Measurements from ENCODE around the gene FBXO11. TPM values are rescaled to one million over a fixed set of nuclear protein-coding genes. Genes with fewer than 3 reads are reported as not detected.
"Not testable (repeated sequence)": the region's sequence is repeated elsewhere in the genome, so short reads cannot be mapped to it uniquely, and the experiment has no call there.

FBXO11 gene
- total RNA-seq, 1 donor from 2014 or later = 34.7 TPM

DNA sequence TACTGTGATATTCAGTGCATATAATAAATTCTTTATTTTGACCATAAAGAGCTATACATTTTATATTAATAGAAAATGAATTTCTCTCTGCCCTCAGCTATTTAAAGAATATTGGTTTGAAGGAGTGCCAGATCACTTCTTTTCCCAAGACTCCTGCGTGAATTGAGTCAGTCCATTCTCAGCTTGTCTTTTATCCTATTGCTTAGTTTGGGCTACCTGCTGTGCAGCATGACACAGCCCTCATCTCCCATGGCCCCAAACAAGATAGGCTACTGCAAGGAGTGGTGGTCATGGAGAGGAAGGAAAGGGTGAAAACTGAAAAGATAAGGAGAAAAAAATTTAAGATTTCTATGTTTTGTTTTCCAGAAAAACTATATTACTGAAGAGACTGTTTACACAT is 10.1 kb upstream of the FBXO11 start:
- H3K27me3 ChIP-seq (ENCODE audit: low read depth) = no peaks in the 10 kb centered on the region
- TF ChIP-seq, protein P1, sequence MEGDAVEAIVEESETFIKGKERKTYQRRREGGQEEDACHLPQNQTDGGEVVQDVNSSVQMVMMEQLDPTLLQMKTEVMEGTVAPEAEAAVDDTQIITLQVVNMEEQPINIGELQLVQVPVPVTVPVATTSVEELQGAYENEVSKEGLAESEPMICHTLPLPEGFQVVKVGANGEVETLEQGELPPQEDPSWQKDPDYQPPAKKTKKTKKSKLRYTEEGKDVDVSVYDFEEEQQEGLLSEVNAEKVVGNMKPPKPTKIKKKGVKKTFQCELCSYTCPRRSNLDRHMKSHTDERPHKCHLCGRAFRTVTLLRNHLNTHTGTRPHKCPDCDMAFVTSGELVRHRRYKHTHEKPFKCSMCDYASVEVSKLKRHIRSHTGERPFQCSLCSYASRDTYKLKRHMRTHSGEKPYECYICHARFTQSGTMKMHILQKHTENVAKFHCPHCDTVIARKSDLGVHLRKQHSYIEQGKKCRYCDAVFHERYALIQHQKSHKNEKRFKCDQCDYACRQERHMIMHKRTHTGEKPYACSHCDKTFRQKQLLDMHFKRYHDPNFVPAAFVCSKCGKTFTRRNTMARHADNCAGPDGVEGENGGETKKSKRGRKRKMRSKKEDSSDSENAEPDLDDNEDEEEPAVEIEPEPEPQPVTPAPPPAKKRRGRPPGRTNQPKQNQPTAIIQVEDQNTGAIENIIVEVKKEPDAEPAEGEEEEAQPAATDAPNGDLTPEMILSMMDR (IDR thresholded peaks at IDR 0.05; ENCODE audit: borderline replicate concordance) = no peak
- H3K9me3 ChIP-seq (replicated peaks) = no peaks in the 10 kb centered on the region
- intact Hi-C loops (cut with micrococcal nuclease) = no loop called here
- no peak overlapping the region for H3K27ac ChIP-seq (replicated peaks)
- H3K36me3 ChIP-seq = no peaks in the 10 kb centered on the region
- no peaks in the 10 kb centered on the region for H3K4me1 ChIP-seq
- DNase-seq = no peak
- no peak overlapping the region for H3K4me3 ChIP-seq

DNA sequence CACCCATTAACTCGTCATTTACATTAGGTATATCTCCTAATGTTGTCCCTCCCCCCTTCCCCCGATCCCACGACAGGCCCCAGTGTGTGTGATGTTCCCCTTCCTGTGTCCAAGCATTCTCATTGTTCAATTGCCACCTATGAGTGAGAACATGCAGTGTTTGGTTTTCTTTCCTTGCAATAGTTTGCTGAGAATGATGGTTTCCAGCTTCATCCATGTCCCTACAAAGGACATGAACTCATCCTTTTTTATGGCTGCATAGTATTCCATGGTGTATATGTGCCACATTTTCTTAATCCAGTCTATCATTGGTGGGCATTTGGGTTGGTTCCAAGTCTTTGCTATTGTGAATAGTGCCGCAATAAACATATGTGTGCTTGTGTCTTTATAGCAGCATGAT is 4.4 kb upstream of the FBXO11 start:
- H3K4me3 ChIP-seq; H3K27ac ChIP-seq (replicated peaks); intact Hi-C loops (cut with micrococcal nuclease); DNase-seq; H3K27me3 ChIP-seq (ENCODE audit: low read depth); H3K9me3 ChIP-seq (replicated peaks); H3K36me3 ChIP-seq: not testable (repeated sequence)
- H3K4me1 ChIP-seq = peaks cover 17% of the 10 kb centered on the region

DNA sequence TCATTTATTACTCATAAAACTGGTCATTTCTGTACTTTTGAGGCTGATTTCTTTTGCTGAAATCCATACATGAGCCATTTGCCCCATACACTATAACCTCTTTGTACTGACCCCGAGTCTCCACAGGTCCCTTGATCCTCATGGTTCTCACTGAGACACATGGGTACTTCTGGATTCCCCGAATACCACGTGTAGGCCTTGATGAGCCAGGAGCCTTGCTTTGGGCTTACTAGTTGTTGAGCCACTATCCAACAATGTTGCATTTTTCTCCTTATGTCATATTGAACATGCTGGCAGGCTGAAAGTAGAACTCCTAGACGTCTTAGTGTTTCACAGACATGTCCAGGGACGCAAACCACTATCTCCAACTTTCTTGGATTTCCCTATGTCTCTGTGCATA is 2.4 kb upstream of the FBXO11 start:
- no peak for DNase-seq
- H3K27ac ChIP-seq (replicated peaks) = no peak overlapping the region
- TF ChIP-seq, protein P1 (IDR thresholded peaks at IDR 0.05; ENCODE audit: borderline replicate concordance) = no peak
- H3K9me3 ChIP-seq (replicated peaks) = no peaks in the 10 kb centered on the region
- H3K36me3 ChIP-seq = no peaks in the 10 kb centered on the region
- peaks cover 33% of the 10 kb centered on the region for H3K4me1 ChIP-seq
- H3K27me3 ChIP-seq (ENCODE audit: low read depth) = no peaks in the 10 kb centered on the region
- no peak overlapping the region for H3K4me3 ChIP-seq
- intact Hi-C loops (cut with micrococcal nuclease) = no loop called here

DNA sequence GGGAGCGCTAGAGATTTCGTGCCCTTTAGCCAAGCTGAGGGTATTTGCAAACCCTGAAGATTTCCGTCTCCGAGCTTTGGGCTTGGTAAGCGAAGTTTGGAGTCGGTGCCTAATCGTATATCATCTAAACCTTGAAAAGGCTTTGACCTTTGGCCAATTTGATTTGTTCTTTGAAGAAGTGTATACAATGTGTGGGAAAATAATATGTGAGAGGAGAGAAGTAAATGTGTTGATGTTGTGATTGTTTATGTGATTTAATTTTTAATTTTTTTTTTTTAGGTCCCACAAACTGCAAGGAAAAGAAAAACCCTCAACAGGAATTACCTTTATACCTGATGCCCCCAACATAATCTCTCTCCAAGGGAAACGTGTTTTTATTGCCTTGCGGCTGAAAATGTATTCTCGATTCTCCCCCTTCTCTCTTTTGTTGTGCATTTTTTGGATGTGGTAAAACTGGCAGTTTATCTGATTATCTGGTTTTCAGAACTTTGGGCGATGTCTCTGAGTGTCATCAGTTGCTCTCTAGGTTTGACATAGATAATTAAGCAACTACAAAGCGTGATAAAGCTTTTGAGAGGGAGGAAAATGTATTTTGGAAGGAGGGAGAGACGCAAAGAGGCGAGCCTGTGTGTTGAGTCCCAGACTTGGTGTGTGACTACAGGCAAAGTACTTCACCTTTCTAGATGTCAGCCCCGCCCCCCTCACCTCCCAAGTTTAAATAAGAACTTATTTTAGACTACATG is 912 bp upstream of the FBXO11 start:
- TF ChIP-seq, protein P1 (IDR thresholded peaks at IDR 0.05; ENCODE audit: borderline replicate concordance) = no peak
- Histone ChIP-seq H3K27ac (replicated peaks) (peak overlapping the region; percentile 99), H3K27me3 (ENCODE audit: low read depth) (no peaks in the 10 kb centered on the region), H3K36me3 (no peaks in the 10 kb centered on the region), H3K4me1 (peaks cover 48% of the 10 kb centered on the region), H3K9me3 (replicated peaks) (no peaks in the 10 kb centered on the region), H3K4me3 (peak overlapping the region; percentile 98)
- intact Hi-C loops (cut with micrococcal nuclease) = loop anchor here (2.0 kb wide), 1 partner anchor 200 kb away; no protein-coding TSS in a partner anchor
- DNase-seq = no peak

DNA sequence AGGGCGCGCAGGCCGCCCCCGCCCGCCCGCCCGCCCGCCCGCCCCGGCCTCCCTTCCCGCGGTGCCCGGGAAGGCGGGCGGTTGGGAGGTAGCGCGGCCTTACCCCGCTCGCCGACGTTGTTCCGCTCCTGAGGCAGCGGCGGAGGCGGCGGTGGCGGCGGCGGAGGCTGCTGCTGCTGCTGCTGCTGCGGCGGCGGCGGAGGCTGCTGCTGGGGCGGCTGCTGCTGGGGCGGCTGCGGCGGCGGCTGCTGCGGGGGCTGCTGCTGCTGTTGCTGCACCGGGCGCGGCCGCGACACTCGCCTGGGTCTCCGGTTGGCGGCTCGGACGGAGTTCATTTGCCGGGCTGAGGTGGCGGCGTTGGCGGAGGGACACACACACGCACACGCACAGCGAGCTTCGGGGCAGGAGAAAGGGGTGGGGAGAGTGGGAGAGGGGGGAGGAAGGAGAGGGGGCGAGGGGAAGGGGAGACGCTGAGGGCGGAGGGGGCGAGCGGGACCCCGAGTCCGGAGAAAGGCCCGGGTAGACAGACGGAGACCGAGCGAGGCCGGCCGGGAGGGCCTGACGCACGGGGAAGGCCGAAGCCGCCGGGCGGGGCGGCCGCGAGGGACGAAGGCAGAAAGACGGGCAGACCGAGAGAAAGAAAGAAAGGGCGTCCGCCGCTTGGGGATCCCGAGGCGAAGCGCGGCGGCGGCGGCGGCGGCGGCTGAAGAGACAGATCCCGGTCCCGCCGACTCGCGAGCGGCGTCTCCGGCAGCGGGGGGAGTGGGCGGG is 727 bp downstream of the FBXO11 start:
- DNase-seq = peak; percentile 61
- Histone ChIP-seq H3K4me3 (peak overlapping the region; percentile 98), H3K27me3 (ENCODE audit: low read depth) (no peaks in the 10 kb centered on the region), H3K36me3 (no peaks in the 10 kb centered on the region), H3K4me1 (peaks cover 64% of the 10 kb centered on the region), H3K9me3 (replicated peaks) (no peaks in the 10 kb centered on the region), H3K27ac (replicated peaks) (peak overlapping the region; percentile 99)
- intact Hi-C loops (cut with micrococcal nuclease) = loop anchor here (2.0 kb wide), 1 partner anchor 201 kb away; no protein-coding TSS in a partner anchor
- TF ChIP-seq, protein P1 (IDR thresholded peaks at IDR 0.05; ENCODE audit: borderline replicate concordance) = no peak
